ENCODE measurements around the gene CDH12. TPM values are rescaled to one million over a fixed set of nuclear protein-coding genes. Genes with fewer than 3 reads are reported as not detected.

Gene CDH12
- total RNA-seq, 1 donor from 2014 or later, result not detected

- intact Hi-C loops (cut with micrococcal nuclease), result no loop called here
- DNase-seq, result no peak
- no peak for ATAC-seq
Measured at GRCh38 chr5:21823588-21823987, 1029.6 kb downstream of the CDH12 start.

- no peak for DNase-seq
- no peak for ATAC-seq
- intact Hi-C loops (cut with micrococcal nuclease), result no loop called here
Measured at GRCh38 chr5:21823076-21823574, 1030.0 kb downstream of the CDH12 start.

DNA sequence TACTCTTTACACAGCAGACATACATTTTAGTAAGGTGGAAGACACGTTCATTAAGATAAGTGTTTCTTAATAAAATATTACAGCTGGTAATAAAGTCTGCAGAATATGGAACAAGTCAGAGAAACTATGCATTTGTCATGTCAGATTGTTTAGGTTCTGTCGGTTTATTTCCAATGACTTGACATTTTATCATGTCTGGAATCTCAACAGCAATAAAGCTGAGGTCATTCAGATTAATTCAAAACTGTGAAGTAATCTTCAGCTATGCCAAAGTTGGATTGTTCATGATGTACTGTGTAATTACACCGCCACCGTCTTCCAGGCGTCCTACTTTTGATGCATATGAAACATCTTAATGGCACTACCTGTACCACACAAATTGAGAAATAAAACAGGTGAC is 1032.6 kb downstream of the CDH12 start:
- no peak for DNase-seq
- ATAC-seq, result no peak
- intact Hi-C loops (cut with micrococcal nuclease), result no loop called here

DNA sequence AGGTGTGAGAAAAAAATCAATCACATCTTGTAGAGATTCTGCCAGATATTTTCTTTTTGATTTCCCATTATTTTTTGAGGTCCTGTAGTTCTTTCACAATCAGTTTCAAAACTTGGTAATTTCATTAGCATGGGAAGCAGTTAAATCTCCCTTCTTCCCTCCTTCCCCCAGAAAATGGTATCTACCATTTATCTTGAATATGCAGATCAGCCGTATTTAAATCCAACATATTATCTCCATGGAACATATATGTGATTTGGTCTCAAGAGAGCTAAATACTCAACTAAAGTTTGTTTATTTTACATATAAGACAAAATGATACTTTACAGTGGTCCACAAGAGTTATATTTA is 1034.8 kb downstream of the CDH12 start:
- no peak for ATAC-seq
- intact Hi-C loops (cut with micrococcal nuclease), result no loop called here

DNA sequence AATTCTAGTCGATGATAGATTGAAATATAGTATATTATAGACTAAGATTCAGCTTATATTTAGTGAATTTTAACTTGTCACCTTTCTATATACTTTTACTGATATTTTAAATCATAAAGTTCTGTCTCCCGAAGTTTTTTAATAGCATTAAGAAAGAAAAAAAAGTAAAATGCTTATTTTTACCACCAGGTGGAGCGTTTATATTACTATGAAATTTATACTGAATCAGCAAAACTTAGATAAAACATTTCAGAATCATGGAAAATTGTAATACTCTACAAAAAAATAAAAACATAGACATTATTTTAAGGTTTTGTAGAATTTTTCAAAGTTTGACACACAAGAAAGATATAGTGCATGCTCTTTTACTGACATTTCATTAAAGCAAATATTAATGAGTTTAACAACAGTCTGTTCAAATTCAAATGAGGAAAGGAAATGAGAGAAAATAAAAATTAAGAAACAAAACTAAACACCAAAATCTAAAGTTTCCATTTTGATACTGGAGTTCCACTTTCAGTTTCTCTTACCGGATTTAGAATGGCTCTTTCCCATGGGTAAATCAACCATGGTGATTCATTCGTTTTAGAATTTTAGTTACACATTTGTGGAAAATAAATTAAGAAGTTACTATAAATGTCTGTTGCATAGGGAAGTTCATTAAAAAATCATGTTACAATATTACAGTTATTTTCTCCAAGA is 1035.3 kb downstream of the CDH12 start:
- no peak for DNase-seq
- intact Hi-C loops (cut with micrococcal nuclease), result no loop called here

More for the DNA sequence above, 1034.8 kb downstream of the CDH12 start:
- no peak for DNase-seq

GRCh38 chr5:21810737-21811316 is 1042.3 kb downstream of the CDH12 start:
- intact Hi-C loops (cut with micrococcal nuclease), result no loop called here
- no peak for DNase-seq
- no peak for ATAC-seq

More for the DNA sequence above, 1035.3 kb downstream of the CDH12 start:
- ATAC-seq, result no peak

GRCh38 chr5:21809611-21810010 is 1043.5 kb downstream of the CDH12 start:
- intact Hi-C loops (cut with micrococcal nuclease), result no loop called here
- ATAC-seq (no peak), DNase-seq (no peak)

DNA sequence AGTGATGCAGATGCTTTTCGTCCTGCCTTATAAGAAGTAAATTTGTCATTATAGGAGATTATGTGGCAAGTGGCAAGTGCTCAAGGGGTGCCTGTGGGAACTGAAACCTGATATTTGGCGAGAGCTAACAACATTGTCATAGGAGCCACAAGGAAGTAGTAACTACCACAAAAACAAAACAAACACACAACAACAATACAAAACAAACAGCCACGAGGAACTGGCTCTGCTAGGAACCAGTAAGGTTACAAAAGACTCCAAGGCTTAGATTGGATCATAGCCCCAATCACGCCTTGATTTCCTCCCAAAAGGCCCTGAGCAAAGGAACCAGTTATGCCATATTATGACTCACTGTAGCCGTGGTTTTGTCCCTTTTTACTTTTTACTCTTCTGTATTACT is 1045.2 kb downstream of the CDH12 start:
- intact Hi-C loops (cut with micrococcal nuclease), result no loop called here
- DNase-seq, result no peak
- ATAC-seq, result no peak

- intact Hi-C loops (cut with micrococcal nuclease), result no loop called here
- ATAC-seq (no peak), DNase-seq (no peak)
Measured at GRCh38 chr5:21806943-21807342, 1046.2 kb downstream of the CDH12 start.

GRCh38 chr5:21806271-21806670 is 1046.9 kb downstream of the CDH12 start:
- intact Hi-C loops (cut with micrococcal nuclease), result no loop called here
- DNase-seq (no peak), ATAC-seq (no peak)

- intact Hi-C loops (cut with micrococcal nuclease), result no loop called here
- ATAC-seq (no peak), DNase-seq (no peak)
Measured at GRCh38 chr5:21802869-21803490, 1050.2 kb downstream of the CDH12 start.

- intact Hi-C loops (cut with micrococcal nuclease), result no loop called here
- DNase-seq, result no peak
- ATAC-seq, result no peak
Measured at GRCh38 chr5:21802100-21802499, 1051.0 kb downstream of the CDH12 start.

DNA sequence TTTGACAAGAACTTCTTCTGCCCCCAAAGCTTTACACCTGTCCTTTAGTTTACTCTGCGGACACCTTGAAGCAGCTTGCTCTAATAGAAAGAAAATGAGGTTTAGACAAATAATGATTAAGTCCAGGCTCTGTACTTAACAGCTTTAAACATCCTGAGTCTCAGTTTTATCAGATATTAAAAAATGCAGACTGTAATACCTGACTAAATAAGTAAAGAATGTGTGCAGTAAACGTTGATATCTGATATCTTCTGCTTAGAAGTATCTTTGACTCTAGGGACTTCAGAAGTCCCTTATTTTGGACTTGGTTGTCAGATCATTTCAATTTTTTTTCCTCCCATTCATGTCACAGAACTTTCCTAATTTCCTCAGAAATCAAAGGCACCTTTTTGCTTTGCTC is 1060.4 kb downstream of the CDH12 start:
- no peak for DNase-seq
- intact Hi-C loops (cut with micrococcal nuclease), result no loop called here
- ATAC-seq, result no peak

- intact Hi-C loops (cut with micrococcal nuclease), result no loop called here
- ATAC-seq (no peak), DNase-seq (no peak)
Measured at GRCh38 chr5:21791304-21791703, 1061.8 kb downstream of the CDH12 start.

- ATAC-seq (no peak), DNase-seq (no peak)
- intact Hi-C loops (cut with micrococcal nuclease), result no loop called here
Measured at GRCh38 chr5:21784487-21784886, 1068.7 kb downstream of the CDH12 start.

GRCh38 chr5:21783074-21783679 is 1070.0 kb downstream of the CDH12 start:
- no peak for DNase-seq
- intact Hi-C loops (cut with micrococcal nuclease), result no loop called here
- no peak for ATAC-seq

DNA sequence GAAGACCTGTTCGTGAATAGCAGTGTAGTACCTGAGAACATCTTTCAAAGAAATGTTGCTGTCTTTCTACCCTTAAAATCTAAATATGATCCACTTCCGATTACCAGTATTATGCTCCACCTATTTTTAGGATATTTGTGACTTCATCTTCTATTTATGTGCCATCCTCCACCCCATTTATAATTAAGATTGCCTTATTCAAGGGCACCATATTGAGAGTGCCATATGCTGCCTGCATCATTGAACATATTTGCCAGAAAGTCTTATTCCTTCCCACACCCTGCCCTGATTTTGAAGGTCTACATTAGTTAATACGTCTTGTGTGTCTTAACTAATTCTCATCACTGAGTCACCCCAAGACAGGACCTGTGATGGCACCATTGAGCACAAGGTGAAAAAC is 1076.7 kb downstream of the CDH12 start:
- intact Hi-C loops (cut with micrococcal nuclease), result no loop called here
- ATAC-seq (no peak), DNase-seq (no peak)

GRCh38 chr5:21774801-21775200 is 1078.3 kb downstream of the CDH12 start:
- intact Hi-C loops (cut with micrococcal nuclease), result no loop called here
- DNase-seq (no peak), ATAC-seq (no peak)

- intact Hi-C loops (cut with micrococcal nuclease), result no loop called here
- no peak for DNase-seq
- ATAC-seq, result no peak
Measured at GRCh38 chr5:21774281-21774680, 1078.9 kb downstream of the CDH12 start.

DNA sequence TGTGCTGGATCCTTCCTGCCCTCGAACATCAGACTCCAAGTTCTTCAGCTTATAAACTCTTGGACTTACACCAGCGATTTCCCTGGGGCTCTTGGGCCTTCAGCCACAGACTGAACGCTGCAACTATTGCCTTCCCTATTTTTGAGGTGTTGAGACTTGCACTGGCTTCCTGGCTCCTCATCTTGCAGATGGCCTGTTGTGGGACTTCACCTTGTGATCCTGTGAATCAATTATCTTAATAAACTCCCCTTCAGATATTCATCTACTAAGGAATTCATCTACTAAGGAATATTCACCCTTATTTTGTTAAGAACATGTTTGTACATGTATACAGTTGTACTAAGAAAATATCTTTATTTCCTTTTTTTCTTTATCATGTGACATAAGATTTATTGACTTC is 1079.7 kb downstream of the CDH12 start:
- ATAC-seq, result no peak
- intact Hi-C loops (cut with micrococcal nuclease), result no loop called here
- DNase-seq, result no peak

All from left ventricle myocardium superior (tissue), 1 donor.